ENCODE results near the gene NUDT15. TPM values are rescaled to one million over a fixed set of nuclear protein-coding genes. Genes with fewer than 3 reads are reported as not detected.
"Not testable (repeated sequence)": the region's sequence is repeated elsewhere in the genome, so short reads cannot be mapped to it uniquely, and the experiment has no call there.

NUDT15 gene
- total and polyA plus RNA-seq, 2 donors from 2014 or later: 11.9 to 19.7 TPM

DNA sequence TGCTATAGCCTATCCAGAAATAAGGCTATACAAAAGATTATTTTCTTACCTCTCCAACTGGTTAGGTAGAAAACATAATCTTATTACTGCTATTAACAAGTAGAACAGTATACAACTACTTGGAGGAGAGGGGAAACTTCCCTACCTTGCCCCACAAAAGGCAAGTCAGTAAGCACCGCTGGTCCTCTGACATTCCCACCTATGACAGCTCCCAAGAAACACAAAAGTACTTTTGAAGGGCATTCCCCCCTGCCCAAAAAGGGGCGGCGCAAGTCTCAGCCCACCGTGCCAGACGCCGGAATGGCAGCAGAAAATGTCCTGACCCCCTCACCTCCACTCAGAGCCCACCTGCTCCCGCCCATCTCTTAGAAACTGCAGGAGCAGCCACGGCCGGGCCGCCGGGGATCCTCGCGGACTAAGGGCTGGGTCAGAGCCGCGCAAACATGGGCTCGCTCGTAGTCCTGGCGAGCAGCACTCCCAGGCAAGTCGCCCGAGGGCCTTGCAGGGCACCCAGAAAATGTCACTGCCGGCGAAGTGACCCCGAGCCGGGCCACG lies 36.9 kb upstream of the NUDT15 start:
- FAIRE-seq (no peak), DNase-seq (peak in 3 of 5 donors; percentile 40 to 81 (median 58))
- H3K27me3 ChIP-seq (ENCODE audit: control insufficient read depth, insufficient read depth, low read length): no peaks in the 10 kb centered on the region
- peaks cover 0 to 5% (median 3%) of the 10 kb centered on the region in 3 donors for H3K4me1 ChIP-seq (ENCODE audit: control insufficient read depth in 2 of 3, insufficient read depth in 2 of 3, low read depth in 1 of 3, low read length in 3 of 3)
- intact Hi-C loops (cut with DNase I): no loop called here
- H3K9ac ChIP-seq (ENCODE audit: low read length in 3 of 3): peak overlapping the region; percentile 61 to 84 (median 77)
- no peaks in the 10 kb centered on the region for H3K9me3 ChIP-seq (ENCODE audit: control insufficient read depth in 2 of 3, insufficient read depth in 1 of 3, low read length in 3 of 3)
- H3K4me3 ChIP-seq (ENCODE audit: low read length in 3 of 3): peak overlapping the region; percentile 80 to 90 (median 82)
- peak overlapping the region; percentile 11 to 68 for H3K27ac ChIP-seq (ENCODE audit: low read depth in 2 of 2, low read length in 2 of 2)
- no peaks in the 10 kb centered on the region for H3K36me3 ChIP-seq (ENCODE audit: control insufficient read depth in 2 of 3, insufficient read depth in 3 of 3, low read length in 3 of 3)
- TF ChIP-seq CTCF (IDR thresholded peaks at IDR 0.05; ENCODE audit: borderline replicate concordance, extremely low read depth, insufficient read depth): no peak

DNA sequence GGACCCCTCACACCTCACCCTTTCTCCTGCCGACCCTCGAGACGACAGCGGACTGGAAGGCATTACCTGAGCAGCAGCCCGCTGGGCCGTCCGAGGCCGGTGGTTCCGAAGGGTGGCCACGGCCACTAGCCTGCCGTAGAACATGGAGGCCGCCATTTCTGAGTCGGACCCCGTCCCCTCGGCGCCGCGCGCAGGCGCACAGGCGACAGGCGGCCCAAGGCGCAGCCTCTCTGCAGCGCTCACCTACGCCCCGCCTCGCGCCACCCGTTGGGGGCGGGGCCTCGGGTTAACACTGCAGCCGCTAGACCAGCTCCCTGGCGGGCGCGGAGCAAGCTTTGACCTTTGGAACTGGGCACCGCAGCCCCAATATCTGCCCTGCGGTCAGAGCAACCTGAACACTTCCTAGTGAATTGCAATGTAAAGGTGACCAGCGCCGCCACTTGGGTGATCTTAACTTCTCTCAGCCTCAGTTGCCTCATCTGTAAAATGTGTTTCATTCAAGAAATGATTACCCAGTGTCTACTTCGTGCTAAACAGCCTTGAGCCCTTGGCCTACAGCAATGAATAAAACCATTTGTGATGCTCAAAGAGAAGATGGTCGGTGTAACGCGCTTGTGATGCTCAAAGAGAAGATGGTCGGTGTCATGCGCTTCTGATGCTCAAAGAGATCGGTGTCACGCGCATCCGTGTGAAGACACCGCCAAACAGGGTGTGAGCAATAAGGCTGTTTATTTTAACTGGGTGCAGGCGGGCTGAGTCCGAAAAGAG lies 36.2 kb upstream of the NUDT15 start, which contains the start of gene SUCLA2:
Gene SUCLA2 (minus strand): TSS at position 160 of the 768 bp plus-strand sequence. CDS start 4 bp downstream, at position 156.
- H3K27me3 ChIP-seq (ENCODE audit: control insufficient read depth, insufficient read depth, low read length): no peaks in the 10 kb centered on the region
- H3K9me3 ChIP-seq (ENCODE audit: control insufficient read depth in 2 of 3, insufficient read depth in 1 of 3, low read length in 3 of 3): no peaks in the 10 kb centered on the region
- DNase-seq (peak; percentile 93 to 98 (median 96)), FAIRE-seq (no peak)
- H3K9ac ChIP-seq (ENCODE audit: low read length in 3 of 3): peak within 1 kb of the TSS; percentile 76 to 84 (median 77)
- TF ChIP-seq CTCF (IDR thresholded peaks at IDR 0.05; ENCODE audit: borderline replicate concordance, extremely low read depth, insufficient read depth): peak; percentile 12
- H3K4me3 ChIP-seq (ENCODE audit: low read length in 3 of 3): peak within 1 kb of the TSS; percentile 80 to 90 (median 82)
- no peaks in the 10 kb centered on the region for H3K36me3 ChIP-seq (ENCODE audit: control insufficient read depth in 2 of 3, insufficient read depth in 3 of 3, low read length in 3 of 3)
- intact Hi-C loops (cut with DNase I): no loop called here
- peaks cover 0 to 5% (median 3%) of the 10 kb centered on the region in 3 donors for H3K4me1 ChIP-seq (ENCODE audit: control insufficient read depth in 2 of 3, insufficient read depth in 2 of 3, low read depth in 1 of 3, low read length in 3 of 3)
- H3K27ac ChIP-seq (ENCODE audit: low read depth in 2 of 2, low read length in 2 of 2): peak within 1 kb of the TSS; percentile 11 to 68

- H3K27me3 ChIP-seq (ENCODE audit: control insufficient read depth, insufficient read depth, low read length); H3K36me3 ChIP-seq (ENCODE audit: control insufficient read depth in 2 of 3, insufficient read depth in 3 of 3, low read length in 3 of 3); H3K27ac ChIP-seq (ENCODE audit: low read depth in 2 of 2, low read length in 2 of 2); intact Hi-C loops (cut with DNase I); H3K9me3 ChIP-seq (ENCODE audit: control insufficient read depth in 2 of 3, insufficient read depth in 1 of 3, low read length in 3 of 3); H3K9ac ChIP-seq (ENCODE audit: low read length in 3 of 3); H3K4me1 ChIP-seq (ENCODE audit: control insufficient read depth in 2 of 3, insufficient read depth in 2 of 3, low read depth in 1 of 3, low read length in 3 of 3); FAIRE-seq: not testable (repeated sequence)
- H3K4me3 ChIP-seq (ENCODE audit: low read length in 3 of 3): peak overlapping the region in 1 of 3 donors; percentile 82
- peak in 2 of 5 donors; percentile 16 to 45 for DNase-seq
Observed at GRCh38 chr13:48001999-48002398, 35.5 kb upstream of the NUDT15 start.

GRCh38 chr13:48004201-48004600 lies 33.3 kb upstream of the NUDT15 start:
- no peak overlapping the region for H3K27ac ChIP-seq (ENCODE audit: low read depth in 2 of 2, low read length in 2 of 2)
- TF ChIP-seq CTCF (IDR thresholded peaks at IDR 0.05; ENCODE audit: borderline replicate concordance, extremely low read depth, insufficient read depth): no peak
- FAIRE-seq: no peak
- intact Hi-C loops (cut with DNase I): no loop called here
- H3K4me3 ChIP-seq (ENCODE audit: low read length in 3 of 3): no peak overlapping the region
- no peak overlapping the region for H3K9ac ChIP-seq (ENCODE audit: low read length in 3 of 3)
- no peaks in the 10 kb centered on the region for H3K9me3 ChIP-seq (ENCODE audit: control insufficient read depth in 2 of 3, insufficient read depth in 1 of 3, low read length in 3 of 3)
- no peaks in the 10 kb centered on the region for H3K27me3 ChIP-seq (ENCODE audit: control insufficient read depth, insufficient read depth, low read length)
- H3K36me3 ChIP-seq (ENCODE audit: control insufficient read depth in 2 of 3, insufficient read depth in 3 of 3, low read length in 3 of 3): no peaks in the 10 kb centered on the region
- DNase-seq: no peak
- H3K4me1 ChIP-seq (ENCODE audit: control insufficient read depth in 2 of 3, insufficient read depth in 2 of 3, low read depth in 1 of 3, low read length in 3 of 3): peaks cover 0 to 5% (median 3%) of the 10 kb centered on the region in 3 donors
